AG09319 (cell line): Measurements from ENCODE around the gene CENPVL1.
"Not testable (repeated sequence)": the region's sequence is repeated elsewhere in the genome, so short reads cannot be mapped to it uniquely, and the experiment has no call there.

Source experiments
- DNase-seq: peaks from one replicate; pipeline ENCODE4 v3.0.0-alpha.2; 2010; ENCODE audit warnings: low read depth; ENCODE audit errors: extremely low read depth
- TF ChIP-seq, protein P1 (sequence below): IDR thresholded peaks from 2 replicates; pipeline ENCODE4 v1.5.1; 2011; ENCODE audit warnings: low read depth, mild to moderate bottlenecking, inconsistent platforms, low read length, moderate library complexity

CENPVL1 gene

GRCh38 chrX:51710277-51711164 is at the start of gene CENPVL1:
Gene CENPVL1 (plus strand): TSS chrX:51710512. CDS start chrX:51710512, 0 bp downstream.
- not testable (repeated sequence) for DNase-seq

DNA sequence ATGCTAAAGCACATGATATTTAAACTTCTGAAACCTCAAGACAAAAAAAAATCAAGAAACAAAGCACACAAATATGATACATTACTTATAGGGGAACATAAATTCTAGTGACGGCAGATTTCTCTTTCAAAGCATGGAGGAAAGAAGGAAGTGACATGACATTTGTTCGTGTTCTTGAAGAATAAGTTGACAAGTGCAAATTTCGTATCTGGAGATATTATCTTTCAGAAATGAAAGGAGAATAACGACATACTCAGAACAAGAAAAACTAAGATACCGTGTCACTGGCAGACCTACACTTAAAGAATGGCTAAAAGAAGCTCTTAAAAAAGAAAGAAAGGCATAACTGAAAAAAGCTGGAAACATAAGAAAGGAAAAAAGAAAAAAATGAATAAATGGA is 44.3 kb upstream of the CENPVL1 start:
- DNase-seq = no peak

DNA sequence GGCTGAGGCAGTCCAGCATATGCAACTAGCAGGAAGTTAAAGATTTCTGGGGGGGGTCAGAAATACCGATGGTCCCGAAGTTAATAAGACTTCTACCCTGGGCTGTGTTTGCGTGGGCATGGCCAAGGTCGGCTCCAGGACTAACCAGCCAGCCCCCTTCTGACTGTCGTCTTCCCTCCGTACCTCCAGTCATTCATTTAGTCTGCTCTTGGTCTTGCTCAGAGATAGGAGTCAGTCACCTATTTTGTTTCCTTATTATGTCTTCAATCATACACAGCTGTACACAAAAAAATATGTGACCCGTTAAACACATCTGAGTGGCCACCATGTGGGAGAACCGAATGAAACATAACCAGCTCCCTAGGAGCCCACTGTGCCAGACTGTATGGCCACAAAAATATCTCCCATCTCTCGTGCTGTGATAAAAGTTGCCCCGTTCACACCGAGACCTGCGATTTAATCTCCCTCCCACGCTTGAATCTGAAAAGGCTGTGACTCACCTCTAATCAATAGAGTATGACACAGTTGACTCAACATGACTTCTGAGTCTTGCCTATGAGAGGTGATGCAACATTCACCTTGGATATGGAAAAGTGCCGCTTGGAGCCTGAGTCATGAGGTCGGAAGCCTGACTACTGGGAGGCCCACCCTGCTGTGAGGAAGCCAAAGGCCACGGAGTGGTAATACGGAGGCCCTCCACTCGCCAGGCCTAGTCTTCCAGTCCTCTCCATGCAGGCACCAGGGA is 30.5 kb upstream of the CENPVL1 start:
- DNase-seq = not testable (repeated sequence)

More for the DNA sequence above, 44.3 kb upstream of the CENPVL1 start:
- TF ChIP-seq, protein P1, sequence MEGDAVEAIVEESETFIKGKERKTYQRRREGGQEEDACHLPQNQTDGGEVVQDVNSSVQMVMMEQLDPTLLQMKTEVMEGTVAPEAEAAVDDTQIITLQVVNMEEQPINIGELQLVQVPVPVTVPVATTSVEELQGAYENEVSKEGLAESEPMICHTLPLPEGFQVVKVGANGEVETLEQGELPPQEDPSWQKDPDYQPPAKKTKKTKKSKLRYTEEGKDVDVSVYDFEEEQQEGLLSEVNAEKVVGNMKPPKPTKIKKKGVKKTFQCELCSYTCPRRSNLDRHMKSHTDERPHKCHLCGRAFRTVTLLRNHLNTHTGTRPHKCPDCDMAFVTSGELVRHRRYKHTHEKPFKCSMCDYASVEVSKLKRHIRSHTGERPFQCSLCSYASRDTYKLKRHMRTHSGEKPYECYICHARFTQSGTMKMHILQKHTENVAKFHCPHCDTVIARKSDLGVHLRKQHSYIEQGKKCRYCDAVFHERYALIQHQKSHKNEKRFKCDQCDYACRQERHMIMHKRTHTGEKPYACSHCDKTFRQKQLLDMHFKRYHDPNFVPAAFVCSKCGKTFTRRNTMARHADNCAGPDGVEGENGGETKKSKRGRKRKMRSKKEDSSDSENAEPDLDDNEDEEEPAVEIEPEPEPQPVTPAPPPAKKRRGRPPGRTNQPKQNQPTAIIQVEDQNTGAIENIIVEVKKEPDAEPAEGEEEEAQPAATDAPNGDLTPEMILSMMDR = no peak

DNA sequence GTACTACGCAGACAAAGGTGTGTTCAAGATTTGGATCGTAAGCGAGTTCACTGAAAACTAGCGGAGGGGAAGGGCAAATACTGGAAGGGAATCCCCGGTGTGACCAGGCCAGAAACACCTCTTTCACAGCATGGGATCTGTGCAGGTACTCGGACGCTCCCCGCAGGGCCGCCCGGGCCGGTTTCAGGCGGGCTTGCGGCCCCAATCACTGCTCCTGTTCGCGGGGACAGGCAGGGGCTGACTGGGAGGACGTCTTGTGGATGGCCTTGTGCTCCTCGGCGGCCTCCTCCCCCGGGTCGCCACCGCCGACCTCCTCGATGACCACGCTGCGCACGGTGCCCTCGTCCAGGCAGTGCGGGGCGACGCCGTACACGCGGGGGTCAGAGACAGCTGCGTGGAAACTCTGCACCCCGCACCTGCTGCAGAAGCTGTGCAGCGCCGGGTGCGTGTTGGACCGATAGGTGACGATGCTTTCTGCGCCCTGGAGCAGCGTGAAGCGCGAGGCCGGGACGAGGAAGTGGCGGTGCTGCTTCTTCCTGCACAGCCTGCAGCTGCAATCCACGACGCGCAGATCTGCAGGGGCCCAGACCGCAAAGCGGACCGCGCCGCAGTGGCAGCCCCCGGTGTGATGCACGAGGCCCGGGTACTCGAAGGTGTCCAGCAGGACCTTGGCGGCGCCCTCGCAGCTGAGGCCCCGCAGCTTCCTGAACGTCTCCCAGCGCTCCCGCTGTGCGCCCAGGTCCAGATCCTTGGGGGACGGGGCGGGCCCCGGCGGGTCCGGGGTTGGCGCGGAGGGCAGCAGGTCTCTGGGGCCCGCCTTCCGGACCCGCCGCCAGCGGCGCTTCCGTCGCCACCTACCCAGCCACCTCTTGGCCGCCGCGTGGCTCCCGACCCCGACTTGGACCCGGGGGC is 28.2 kb upstream of the CENPVL1 start:
- DNase-seq = not testable (repeated sequence)

GRCh38 chrX:51682720-51683062 is 27.6 kb upstream of the CENPVL1 start, which contains the start of gene CENPVL2:
Gene CENPVL2 (minus strand): TSS chrX:51682831. CDS start chrX:51682831, 0 bp downstream.
- DNase-seq = not testable (repeated sequence)

DNA sequence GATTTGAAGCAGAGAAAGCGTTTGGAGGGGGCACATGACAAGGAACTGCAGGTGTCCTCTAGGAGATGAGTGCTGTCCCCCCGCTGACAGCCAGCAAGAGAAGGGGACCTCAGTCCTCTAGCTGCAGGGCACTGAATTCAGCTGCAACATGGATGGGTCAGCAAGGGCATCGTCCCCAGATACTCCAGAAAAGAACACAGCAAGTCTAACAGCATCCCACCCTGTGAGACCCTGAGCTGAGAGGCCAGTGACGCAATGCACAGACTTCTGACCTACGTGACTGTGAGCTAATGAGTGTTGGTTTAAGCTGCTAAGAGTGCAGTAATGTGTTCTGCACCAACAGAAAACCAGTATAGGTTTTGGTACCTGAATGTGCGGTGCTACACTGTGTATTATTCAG is 16.1 kb upstream of the CENPVL1 start:
- TF ChIP-seq, protein P1 = no peak
- no peak for DNase-seq

DNA sequence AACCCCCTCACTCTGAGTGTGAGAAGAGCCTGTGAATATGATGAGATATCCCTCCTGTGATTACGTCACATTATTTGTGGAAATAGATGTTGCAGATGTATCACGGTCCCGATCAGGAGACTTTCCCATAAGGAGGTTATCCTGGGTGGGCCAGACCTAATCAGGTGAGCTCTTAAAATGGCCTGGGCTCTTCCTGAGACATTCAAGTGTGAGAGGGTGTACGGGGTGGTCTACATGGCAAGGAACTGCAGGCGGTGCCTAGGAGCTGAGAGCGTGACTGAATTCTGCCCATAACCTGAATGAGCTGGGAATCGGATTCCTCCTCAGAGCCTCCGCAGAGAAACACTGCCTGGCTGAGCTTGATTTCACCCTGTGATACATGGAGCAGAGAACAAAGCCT is 12.9 kb upstream of the CENPVL1 start:
- no peak for DNase-seq
- TF ChIP-seq, protein P1 = no peak

DNA sequence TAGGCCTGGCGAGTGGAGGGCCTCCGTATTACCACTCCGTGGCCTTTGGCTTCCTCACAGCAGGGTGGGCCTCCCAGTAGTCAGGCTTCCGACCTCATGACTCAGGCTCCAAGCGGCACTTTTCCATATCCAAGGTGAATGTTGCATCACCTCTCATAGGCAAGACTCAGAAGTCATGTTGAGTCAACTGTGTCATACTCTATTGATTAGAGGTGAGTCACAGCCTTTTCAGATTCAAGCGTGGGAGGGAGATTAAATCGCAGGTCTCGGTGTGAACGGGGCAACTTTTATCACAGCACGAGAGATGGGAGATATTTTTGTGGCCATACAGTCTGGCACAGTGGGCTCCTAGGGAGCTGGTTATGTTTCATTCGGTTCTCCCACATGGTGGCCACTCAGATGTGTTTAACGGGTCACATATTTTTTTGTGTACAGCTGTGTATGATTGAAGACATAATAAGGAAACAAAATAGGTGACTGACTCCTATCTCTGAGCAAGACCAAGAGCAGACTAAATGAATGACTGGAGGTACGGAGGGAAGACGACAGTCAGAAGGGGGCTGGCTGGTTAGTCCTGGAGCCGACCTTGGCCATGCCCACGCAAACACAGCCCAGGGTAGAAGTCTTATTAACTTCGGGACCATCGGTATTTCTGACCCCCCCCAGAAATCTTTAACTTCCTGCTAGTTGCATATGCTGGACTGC is 2.8 kb downstream of the CENPVL1 start:
- DNase-seq = not testable (repeated sequence)

DNA sequence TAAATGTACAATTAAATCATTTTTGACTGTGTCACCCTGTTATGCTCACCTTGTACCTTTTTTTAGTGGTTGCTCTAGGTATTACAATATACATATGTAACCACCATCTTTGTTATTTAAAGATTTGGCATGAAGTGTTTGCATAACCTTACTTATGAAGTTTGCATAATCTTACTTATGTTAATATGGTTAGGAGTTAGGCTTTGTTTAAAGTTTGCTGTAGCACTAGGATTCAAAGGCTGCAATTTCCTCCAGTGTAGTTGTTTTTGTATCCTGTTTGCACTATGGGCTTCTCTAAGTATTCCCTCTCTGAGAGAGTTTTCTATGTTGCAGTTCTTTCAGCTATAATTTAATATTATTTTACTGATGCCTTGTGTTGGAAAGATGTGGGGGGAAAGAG is 17.9 kb downstream of the CENPVL1 start:
- TF ChIP-seq, protein P1 = no peak
- DNase-seq = no peak
